Middle frontal gyrus (tissue), 1 donor: Measurements from ENCODE around the gene RNF215.
"Not testable (repeated sequence)": the region's sequence is repeated elsewhere in the genome, so short reads cannot be mapped to it uniquely, and the experiment has no call there.

Experiments
- DNase-seq: peaks from one replicate; pipeline ENCODE4 v3.0.0-alpha.2; 2015; ENCODE audit warnings: low spot score; ENCODE audit errors: extremely low spot score

RNF215 gene

GRCh38 chr22:30421695-30422480 is 34.7 kb upstream of the RNF215 start:
- DNase-seq: no peak

DNA sequence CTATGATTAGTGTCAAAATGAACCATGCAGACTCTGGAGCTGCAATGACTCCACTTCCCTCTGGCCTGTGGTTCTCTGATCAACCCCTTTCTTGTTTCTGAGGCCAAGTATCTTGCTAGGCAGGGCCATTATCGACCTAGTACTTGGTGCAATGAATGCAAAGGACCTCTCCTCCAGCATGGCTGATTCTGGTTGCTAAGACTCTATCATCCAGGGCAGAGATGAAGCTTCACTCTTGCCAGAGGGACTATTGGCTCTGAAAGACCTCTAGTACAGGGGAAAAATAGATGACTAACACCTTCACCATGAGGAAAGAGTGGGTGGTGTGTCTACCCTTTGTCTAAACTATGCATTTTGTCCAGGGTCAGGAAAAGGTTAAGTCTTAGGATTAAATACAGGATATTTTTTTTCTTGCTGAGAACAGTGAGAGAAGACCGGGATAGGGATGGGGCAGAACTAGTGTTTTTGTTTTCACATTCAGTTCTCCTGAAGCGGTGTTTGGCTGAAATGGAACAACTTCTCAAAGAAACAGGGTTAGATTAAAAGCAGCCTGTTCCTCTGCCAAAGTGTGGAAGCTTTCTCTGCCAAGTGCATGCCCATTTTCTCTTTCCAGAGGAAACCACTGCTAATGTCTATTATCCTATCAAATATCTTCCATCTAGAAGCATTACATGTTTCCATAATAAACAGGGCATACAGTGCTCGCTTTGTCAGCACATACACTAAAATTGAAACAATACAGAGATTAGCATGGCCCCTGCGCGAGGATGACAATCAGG is 33.3 kb upstream of the RNF215 start:
- DNase-seq: no peak

DNA sequence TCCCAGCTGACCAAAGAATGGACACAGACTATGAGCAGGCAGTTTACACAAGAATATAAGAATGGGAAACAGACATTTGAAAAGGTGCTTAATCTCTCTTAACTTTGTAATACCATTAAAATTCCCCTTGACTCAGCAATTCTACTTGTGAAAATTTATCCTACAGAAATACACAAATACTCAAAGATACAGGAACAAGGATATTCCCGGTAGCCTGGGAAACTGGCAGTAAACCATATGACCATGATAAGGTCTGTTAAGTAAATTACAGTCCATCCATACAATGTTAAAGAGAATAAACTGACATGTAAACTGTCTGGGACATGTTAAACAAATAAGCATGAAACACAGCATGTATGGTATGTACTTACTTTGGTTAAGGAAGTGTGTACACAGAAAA is 29.6 kb upstream of the RNF215 start:
- DNase-seq: no peak

- DNase-seq: no peak
Measured at GRCh38 chr22:30416403-30416802, 29.2 kb upstream of the RNF215 start.

DNA sequence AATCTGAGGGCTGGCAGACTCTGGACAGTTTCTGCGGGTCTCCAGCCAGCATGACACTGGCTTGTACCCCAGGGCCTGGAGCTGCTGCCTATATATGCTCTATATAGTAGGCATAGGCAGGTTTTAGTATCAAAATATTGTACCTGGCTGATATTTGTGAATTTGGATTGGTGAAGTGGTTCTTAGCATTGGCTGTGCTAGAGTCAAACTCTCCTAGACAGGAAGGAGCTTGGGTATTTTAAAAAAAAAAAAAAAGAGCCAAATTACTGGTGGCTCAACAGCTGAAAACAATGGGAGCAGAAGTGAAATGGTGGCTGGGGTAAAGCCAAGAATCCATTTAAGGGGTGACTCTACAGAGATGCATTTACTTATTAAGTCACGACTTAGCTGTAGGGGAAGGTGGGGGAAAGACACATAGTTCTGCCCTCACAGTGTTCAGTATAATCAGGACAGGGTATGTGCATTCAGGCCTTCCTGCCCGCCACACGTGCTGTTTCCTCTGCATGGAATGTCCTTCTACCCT is 27.4 kb upstream of the RNF215 start:
- no peak for DNase-seq

GRCh38 chr22:30413745-30414524 is 26.7 kb upstream of the RNF215 start:
- DNase-seq: no peak

GRCh38 chr22:30413001-30413400 is 25.8 kb upstream of the RNF215 start:
- DNase-seq: no peak

DNA sequence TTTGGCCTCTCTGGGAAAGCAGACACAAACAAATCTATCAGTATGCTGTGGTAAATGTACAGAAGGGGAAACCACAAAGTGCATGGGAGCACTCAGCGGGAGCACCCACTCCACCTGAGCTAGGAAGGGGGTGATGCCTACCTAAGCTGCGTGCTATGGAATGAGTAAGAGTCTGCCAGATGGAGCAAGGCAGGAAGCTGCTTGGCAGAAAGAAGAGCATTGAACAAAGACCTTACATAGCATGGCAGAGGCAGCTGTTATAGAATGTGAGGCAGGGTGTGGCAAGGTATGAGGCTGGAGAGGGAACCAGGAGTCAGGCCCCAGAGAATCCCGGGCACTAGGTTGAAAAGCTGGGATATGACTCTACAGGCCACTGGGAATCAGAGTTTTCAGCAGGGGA is 24.6 kb upstream of the RNF215 start:
- DNase-seq: no peak

DNA sequence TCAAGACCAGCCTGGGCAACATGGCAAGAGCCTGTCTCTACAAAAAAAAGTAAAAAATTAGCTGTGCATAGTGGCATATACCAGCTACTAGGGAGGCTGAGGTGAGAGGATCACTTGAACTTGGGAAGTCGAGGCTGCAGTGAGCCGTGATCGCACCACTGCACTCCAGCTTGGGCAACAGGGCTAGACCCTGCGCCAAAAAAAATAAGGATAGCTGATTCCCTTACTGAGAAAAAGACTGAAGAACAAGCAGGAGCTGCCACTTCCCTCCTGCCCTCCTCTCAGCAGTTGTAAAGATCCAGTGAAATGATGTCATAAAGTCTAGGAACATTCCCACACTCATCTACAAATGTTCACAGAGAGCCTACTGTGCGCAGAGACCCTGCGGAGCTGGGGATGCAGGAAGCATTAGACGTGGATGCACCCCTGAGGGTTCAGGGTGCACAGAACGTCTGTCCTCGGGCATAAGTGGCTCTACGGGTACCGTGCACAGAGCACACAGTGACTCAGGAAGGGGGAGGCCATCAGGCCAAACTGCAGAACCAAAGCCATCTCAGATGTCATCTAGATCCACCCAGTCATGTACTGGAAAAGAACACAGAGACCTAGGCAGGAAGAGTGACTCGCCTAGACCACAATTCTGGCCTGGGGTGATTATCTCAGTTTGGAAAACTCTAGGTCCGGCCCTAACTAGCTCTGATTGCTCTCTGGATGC is 21.3 kb upstream of the RNF215 start:
- no peak for DNase-seq

GRCh38 chr22:30406400-30406799 is 19.2 kb upstream of the RNF215 start:
- no peak for DNase-seq

GRCh38 chr22:30405731-30406130 is 18.5 kb upstream of the RNF215 start:
- DNase-seq: no peak

- no peak for DNase-seq
Measured at GRCh38 chr22:30404307-30404706, 17.1 kb upstream of the RNF215 start.

GRCh38 chr22:30402766-30403104 is 15.5 kb upstream of the RNF215 start:
- DNase-seq: not testable (repeated sequence)

GRCh38 chr22:30402028-30402765 is 15.0 kb upstream of the RNF215 start:
- no peak for DNase-seq

DNA sequence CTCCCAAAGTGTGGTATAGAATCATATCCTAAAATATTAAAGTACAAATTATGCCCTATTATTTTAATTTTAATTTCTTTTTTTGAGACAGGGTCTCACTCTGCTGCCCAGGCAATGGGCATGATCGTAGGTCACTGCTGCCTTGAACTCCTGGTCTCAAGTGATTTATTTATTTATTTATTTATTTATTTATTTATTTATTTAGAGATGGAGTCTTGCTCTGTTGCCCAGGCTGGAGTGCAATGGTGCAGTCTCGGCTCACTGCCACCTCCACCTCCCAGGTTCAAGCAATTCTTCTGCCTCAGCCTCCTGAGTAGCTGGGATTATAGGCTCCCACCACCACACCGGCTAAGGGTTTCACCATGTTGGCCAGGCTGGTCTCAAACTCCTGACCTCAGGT is 13.8 kb upstream of the RNF215 start:
- not testable (repeated sequence) for DNase-seq

- no peak for DNase-seq
Measured at GRCh38 chr22:30400159-30400558, 12.9 kb upstream of the RNF215 start.

DNA sequence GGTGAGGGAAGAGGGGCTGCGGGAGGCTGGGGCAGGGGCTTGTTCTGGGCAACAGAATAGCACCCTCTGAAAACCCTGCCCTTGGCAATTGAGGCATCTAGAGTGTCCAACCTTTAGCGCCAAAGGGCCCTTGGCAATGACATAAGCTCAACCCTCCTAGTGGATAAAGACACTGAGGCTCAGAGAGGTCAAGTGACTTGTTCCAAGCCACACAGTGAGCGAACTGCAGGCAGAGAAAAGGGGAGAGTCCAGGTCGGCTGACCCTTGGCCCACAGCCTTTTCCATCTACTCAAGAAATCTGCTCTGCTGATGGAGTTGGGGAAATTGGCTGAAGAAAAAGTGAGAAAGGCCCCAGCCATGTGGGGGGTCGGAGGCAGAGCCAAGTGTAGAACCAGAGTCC is 12.5 kb upstream of the RNF215 start:
- no peak for DNase-seq

DNA sequence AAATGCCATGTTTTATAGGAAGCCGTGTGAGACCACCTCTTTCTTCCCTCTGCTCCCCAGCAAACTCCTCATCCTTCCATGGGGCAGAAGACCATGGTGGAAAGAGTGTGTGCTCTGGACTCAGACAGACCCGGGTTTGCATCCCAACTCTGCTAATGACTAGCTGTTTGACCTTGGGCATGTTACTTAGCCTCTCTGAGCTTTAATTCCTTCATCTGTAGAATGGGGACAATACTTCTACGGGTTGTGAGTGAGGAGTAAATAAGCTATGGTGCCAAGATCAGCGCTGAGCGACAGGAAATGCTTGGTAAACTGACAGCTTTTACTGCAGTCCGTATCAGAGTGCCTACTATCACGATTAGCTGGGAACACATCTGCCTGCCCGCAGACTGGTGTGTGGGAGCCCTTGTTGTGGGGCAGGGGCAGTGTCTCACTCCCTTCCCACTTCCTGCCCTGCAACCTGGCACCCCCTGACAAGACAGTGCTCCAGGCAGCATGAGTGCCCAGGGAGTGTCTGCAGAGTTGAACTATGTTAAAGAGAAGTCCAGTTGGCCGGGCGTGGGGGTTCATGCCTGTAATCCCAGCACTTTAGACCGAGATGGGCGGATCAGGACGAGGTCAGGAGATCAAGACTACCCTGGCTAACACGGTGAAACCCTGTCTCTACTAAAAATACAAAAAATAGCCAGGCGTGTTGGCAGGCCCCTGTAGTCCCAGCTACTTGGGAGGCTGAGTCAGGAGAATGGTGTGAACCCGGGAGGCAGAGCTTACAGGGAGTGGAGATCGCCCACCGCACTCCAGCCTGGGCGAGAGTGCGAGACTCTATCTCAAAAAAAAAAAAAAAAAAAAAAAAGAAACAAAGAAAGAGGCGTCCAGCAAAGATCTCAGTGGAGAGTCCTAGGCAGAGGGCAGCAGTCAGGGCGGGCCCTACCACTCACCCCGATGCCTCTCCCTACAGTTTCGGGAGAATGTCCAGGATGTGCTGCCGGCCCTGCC is 11.8 kb upstream of the RNF215 start:
- DNase-seq: no peak
